Smooth muscle cell (in vitro differentiated cells): ENCODE measurements around the gene IWS1. TPM values are rescaled to one million over a fixed set of nuclear protein-coding genes. Genes with fewer than 3 reads are reported as not detected.

Source experiments
- DNase-seq: peaks from one replicate; lab custom pipeline; 2025; ENCODE audit not compliant: unreplicated experiment; lab: John Stamatoyannopoulos, UW
- H2AFZ ChIP-seq: fragments of 200-600 bp; sonication (generic); 2 replicates; pipeline ENCODE4 v1.6.0; 2016; ENCODE audit warnings: antibody characterized with exemption, low read depth, mild to moderate bottlenecking
- H3F3A ChIP-seq: fragments of 200-600 bp; sonication (generic); 2 replicates; pipeline ENCODE4 v1.6.0; 2017; ENCODE audit warnings: antibody characterized with exemption, low read depth
- H3K27ac ChIP-seq: fragments of 200-600 bp; sonication (generic); 2 replicates; pipeline ENCODE4 v1.5.1; 2016; ENCODE audit warnings: low read depth, mild to moderate bottlenecking
- H3K27me3 ChIP-seq: fragments of 200-600 bp; sonication (generic); 2 replicates; pipeline ENCODE4 v1.6.1; 2016; ENCODE audit warnings: low read depth, mild to moderate bottlenecking
- H3K36me3 ChIP-seq: fragments of 200-600 bp; sonication (generic); 2 replicates; pipeline ENCODE4 v1.5.1; 2016; ENCODE audit warnings: low read depth
- H3K4me1 ChIP-seq: fragments of 200-600 bp; sonication (generic); 2 replicates; pipeline ENCODE4 v1.5.1; 2016; ENCODE audit warnings: low read depth
- H3K4me2 ChIP-seq: fragments of 200-600 bp; sonication (generic); 2 replicates; pipeline ENCODE4 v1.6.0; 2016; ENCODE audit warnings: mild to moderate bottlenecking
- H3K4me3 ChIP-seq: fragments of 200-600 bp; sonication (generic); 2 replicates; pipeline ENCODE4 v1.5.1; 2016; ENCODE audit warnings: mild to moderate bottlenecking
- H3K79me2 ChIP-seq: fragments of 200-600 bp; sonication (generic); 2 replicates; pipeline ENCODE4 v1.6.0; 2016; ENCODE audit warnings: low read depth, mild to moderate bottlenecking
- H3K9ac ChIP-seq: fragments of 200-600 bp; sonication (generic); 2 replicates; pipeline ENCODE4 v1.6.0; 2016; ENCODE audit warnings: low read depth
- H3K9me3 ChIP-seq: fragments of 200-600 bp; sonication (generic); replicated peaks from 2 replicates; pipeline ENCODE4 v1.5.1; 2016; ENCODE audit warnings: low read depth
- H4K20me1 ChIP-seq: fragments of 200-600 bp; sonication (generic); 2 replicates; pipeline ENCODE4 v1.6.0; 2016; ENCODE audit warnings: low read depth
- WGBS: methylation state at CpG from one replicate; pipeline ENCODE4 v1.1.7; 2016; ENCODE audit warnings: low lambda C conversion rate; 5-methylcytosine and 5-hydroxymethylcytosine counted together
- polyA plus RNA-seq: library from polyadenylated mRNA; unstranded; fragments of >200 nt; fragmentation: Nextera tagmentation; extraction: Ambion mirVana; gene quantifications from 2 replicates; pipeline ENCODE4 v1.2.1, GENCODE V29; 2016
- total RNA-seq: library from RNA; depleted of rRNA; stranded (reverse); fragments of >200 nt; gene quantifications from 2 replicates; pipeline ENCODE4 v1.2.3, GENCODE V29; 2014
- TF ChIP-seq, protein P1 (sequence below): fragments of 200-600 bp; sonication (generic); IDR thresholded peaks from 2 replicates; pipeline ENCODE4 v1.5.1; 2017; ENCODE audit warnings: borderline replicate concordance, mild to moderate bottlenecking, antibody characterized with exemption; ENCODE audit not compliant: insufficient read depth, poor library complexity, severe bottlenecking

IWS1 gene
- total and polyA plus RNA-seq, 2 experiments from 2014 or later = 31.2 to 36.1 TPM

DNA sequence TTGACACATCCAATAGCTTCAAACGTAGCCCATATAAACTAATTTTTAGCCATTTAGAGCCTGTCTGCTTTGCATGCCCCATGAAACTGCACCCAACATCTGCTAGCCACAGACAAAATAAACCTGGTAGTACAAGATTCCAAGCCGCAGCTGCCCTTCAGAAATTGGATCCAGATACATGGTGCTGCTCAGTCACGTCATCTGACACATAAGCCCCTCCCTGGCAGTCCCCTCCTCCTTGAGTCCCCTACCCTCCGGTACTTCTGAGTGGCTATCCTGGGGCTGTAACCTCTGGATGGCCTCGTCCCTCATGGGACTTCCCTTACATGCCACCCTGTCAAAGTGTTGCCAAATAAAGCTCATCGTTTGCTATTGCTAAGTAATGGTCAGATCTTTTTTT is 74.3 kb downstream of the IWS1 start:
- H3K36me3 ChIP-seq = no peaks in the 10 kb centered on the region
- no peak overlapping the region for H3K4me3 ChIP-seq
- H3K9ac ChIP-seq = no peak overlapping the region
- H3K79me2 ChIP-seq = no peaks in the 10 kb centered on the region
- no peak overlapping the region for H3K4me2 ChIP-seq
- peaks cover 12% of the 10 kb centered on the region for H3K4me1 ChIP-seq
- no peaks in the 10 kb centered on the region for H3K9me3 ChIP-seq
- H3F3A ChIP-seq = no peaks in the 10 kb centered on the region
- no peak overlapping the region for H3K27ac ChIP-seq
- no peak overlapping the region for H2AFZ ChIP-seq
- TF ChIP-seq, protein P1, sequence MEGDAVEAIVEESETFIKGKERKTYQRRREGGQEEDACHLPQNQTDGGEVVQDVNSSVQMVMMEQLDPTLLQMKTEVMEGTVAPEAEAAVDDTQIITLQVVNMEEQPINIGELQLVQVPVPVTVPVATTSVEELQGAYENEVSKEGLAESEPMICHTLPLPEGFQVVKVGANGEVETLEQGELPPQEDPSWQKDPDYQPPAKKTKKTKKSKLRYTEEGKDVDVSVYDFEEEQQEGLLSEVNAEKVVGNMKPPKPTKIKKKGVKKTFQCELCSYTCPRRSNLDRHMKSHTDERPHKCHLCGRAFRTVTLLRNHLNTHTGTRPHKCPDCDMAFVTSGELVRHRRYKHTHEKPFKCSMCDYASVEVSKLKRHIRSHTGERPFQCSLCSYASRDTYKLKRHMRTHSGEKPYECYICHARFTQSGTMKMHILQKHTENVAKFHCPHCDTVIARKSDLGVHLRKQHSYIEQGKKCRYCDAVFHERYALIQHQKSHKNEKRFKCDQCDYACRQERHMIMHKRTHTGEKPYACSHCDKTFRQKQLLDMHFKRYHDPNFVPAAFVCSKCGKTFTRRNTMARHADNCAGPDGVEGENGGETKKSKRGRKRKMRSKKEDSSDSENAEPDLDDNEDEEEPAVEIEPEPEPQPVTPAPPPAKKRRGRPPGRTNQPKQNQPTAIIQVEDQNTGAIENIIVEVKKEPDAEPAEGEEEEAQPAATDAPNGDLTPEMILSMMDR = no peak
- WGBS = 87% methylated on average over 6 of the region's 6 CpGs
- H3K27me3 ChIP-seq = no peaks in the 10 kb centered on the region
- H4K20me1 ChIP-seq = no peaks in the 10 kb centered on the region
- no peak for DNase-seq

DNA sequence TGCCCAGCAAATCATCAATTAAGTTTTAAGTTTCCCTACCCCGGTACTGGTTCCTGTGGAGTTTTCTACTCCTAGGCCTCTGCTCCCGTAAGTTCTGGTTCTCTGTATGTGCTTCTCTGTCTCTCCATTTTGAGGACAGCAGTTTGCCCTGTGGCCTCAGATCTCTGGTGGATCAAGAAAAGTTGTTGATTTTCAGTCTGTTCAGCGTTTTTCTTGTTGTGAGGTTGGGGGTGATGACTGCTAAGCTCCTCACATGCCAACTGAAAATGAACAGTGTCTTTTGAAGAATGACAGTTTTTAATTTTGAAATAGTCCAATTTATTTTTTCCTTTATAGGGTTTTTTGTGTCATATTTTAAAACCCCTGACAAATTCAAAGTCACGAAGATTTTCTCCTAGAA is 76.4 kb downstream of the IWS1 start:
- no peak for DNase-seq
- WGBS = 88% methylated on average over 4 of the region's 4 CpGs
- TF ChIP-seq, protein P1 = no peak

DNA sequence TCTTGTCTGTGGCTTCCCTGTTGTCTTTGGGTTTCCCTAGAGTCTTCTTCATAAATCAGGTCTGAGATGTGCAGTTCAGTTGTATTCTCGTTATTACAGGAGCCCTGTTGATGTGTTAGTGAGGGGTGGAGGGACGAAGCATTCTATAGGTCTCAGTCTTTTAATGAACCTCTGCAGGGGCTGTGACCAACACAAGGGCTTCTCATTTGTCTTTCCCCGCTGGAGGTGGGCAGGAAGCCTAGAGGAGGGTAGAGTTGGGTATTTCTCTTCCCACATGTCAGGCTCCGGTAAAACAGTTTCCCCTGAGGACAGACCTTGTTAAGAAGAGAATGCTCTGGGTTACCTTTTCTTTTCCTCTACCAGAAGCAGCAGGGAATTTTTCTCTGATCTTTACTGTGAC is 76.9 kb downstream of the IWS1 start:
- Histone ChIP-seq H3K36me3 (no peaks in the 10 kb centered on the region), H3K79me2 (no peaks in the 10 kb centered on the region), H3K9me3 (no peaks in the 10 kb centered on the region), H3K27me3 (no peaks in the 10 kb centered on the region), H3K4me1 (peaks cover 12% of the 10 kb centered on the region), H3K27ac (no peak overlapping the region), H4K20me1 (no peaks in the 10 kb centered on the region), H3F3A (no peaks in the 10 kb centered on the region), H3K4me3 (no peak overlapping the region), H3K4me2 (no peak overlapping the region), H3K9ac (no peak overlapping the region), H2AFZ (no peak overlapping the region)
- DNase-seq = no peak
- TF ChIP-seq, protein P1 = no peak
- WGBS = 66% methylated on average over 4 of the region's 4 CpGs

More for the DNA sequence above, 76.4 kb downstream of the IWS1 start:
- Histone ChIP-seq H3K27ac (no peak overlapping the region), H3K9ac (no peak overlapping the region), H4K20me1 (no peaks in the 10 kb centered on the region), H3K27me3 (no peaks in the 10 kb centered on the region), H3K79me2 (no peaks in the 10 kb centered on the region), H3K9me3 (no peaks in the 10 kb centered on the region), H3F3A (no peaks in the 10 kb centered on the region), H3K4me2 (no peak overlapping the region), H3K36me3 (no peaks in the 10 kb centered on the region), H3K4me1 (peaks cover 12% of the 10 kb centered on the region), H2AFZ (no peak overlapping the region), H3K4me3 (no peak overlapping the region)

DNA sequence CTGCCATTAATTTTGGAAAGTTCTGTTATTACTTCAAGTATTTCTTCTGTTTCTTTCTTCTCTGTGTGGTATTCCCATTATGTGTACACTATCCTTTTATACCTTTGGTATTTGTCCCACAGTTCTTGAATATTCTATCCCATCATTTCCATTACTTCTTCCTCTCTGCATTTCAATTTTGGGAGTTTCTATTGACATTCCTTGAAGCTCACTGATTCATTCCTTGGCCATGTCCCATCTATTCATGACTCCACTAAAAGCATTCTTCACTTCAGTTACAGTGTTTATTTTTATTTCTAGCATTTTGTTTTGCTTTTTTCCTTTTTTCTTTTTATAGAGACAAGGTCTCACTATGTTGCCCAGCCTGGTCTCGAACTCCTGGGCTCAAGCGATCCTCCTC is 77.8 kb downstream of the IWS1 start:
- Histone ChIP-seq H3K4me3 (no peak overlapping the region), H3K36me3 (no peaks in the 10 kb centered on the region), H3K9ac (no peak overlapping the region), H3K4me2 (no peak overlapping the region), H3K4me1 (peaks cover 12% of the 10 kb centered on the region), H3K27ac (no peak overlapping the region), H3K79me2 (no peaks in the 10 kb centered on the region), H4K20me1 (no peaks in the 10 kb centered on the region), H3K27me3 (no peaks in the 10 kb centered on the region), H3F3A (no peaks in the 10 kb centered on the region), H2AFZ (no peak overlapping the region), H3K9me3 (no peaks in the 10 kb centered on the region)
- 96% methylated on average over 2 of the region's 2 CpGs for WGBS
- TF ChIP-seq, protein P1 = no peak
- DNase-seq = no peak
